H1 (cell line): ENCODE results near the gene C9orf152. TPM values are rescaled to one million over a fixed set of nuclear protein-coding genes. Genes with fewer than 3 reads are reported as not detected.

Experiments
- CTCF ChIA-PET: fragments of 300-600 bp; sonication (Branson Sonifier 250); formaldehyde crosslinking; loops from one replicate; lab custom pipeline; 2021; ENCODE audit not compliant: partially characterized antibody; lab: Charles Lee
- POLR2A ChIA-PET: fragments of 300-600 bp; sonication (Branson Sonifier 250); formaldehyde crosslinking; loops from one replicate; lab custom pipeline; 2021; ENCODE audit warnings: inconsistent platforms; ENCODE audit not compliant: partially characterized antibody; lab: Charles Lee
- DNase-seq, 2 experiments: peaks; one replicate each; pipeline versions ENCODE4 v3.0.0 to v3.0.0-alpha.2; 2010 to 2022; ENCODE audit warnings: low spot score in 2 of 2, low read depth in 1 of 2, mixed read lengths in 1 of 2
- FAIRE-seq: peaks from 2 replicates; lab custom pipeline; 2011; peaks lifted over from hg19 to GRCh38; lab: Jason Lieb, UNC
- H2AFZ ChIP-seq: 2 replicates; pipeline ENCODE4 v1.8.1; 2012; ENCODE audit warnings: low read length, inconsistent platforms
- H2AK5ac ChIP-seq: 2 replicates; pipeline ENCODE4 v1.6.1; 2013; ENCODE audit warnings: low read depth, low read length
- H2BK120ac ChIP-seq: replicated peaks from 2 replicates; pipeline ENCODE3; 2013; ENCODE audit warnings: low read depth, low read length, inconsistent platforms
- H2BK12ac ChIP-seq: 2 replicates; pipeline ENCODE4 v1.6.1; 2013; ENCODE audit warnings: low read depth, low read length
- H2BK15ac ChIP-seq: 2 replicates; pipeline ENCODE4 v1.6.1; 2013; ENCODE audit warnings: low read length
- H2BK20ac ChIP-seq: 2 replicates; pipeline ENCODE4 v1.6.1; 2013; ENCODE audit warnings: low read length
- H2BK5ac ChIP-seq: 2 replicates; pipeline ENCODE4 v1.6.1; 2013; ENCODE audit warnings: low read depth, low read length
- H3K14ac ChIP-seq: 2 replicates; pipeline ENCODE4 v1.6.1; 2013; ENCODE audit warnings: inconsistent platforms; ENCODE audit not compliant: insufficient read length
- H3K18ac ChIP-seq: 2 replicates; pipeline ENCODE4 v1.6.1; 2013; ENCODE audit warnings: low read length; ENCODE audit errors: extremely low read depth
- H3K23ac ChIP-seq: 2 replicates; pipeline ENCODE4 v1.6.1; 2013; ENCODE audit warnings: inconsistent platforms; ENCODE audit not compliant: insufficient read length
- H3K23me2 ChIP-seq: 2 replicates; pipeline ENCODE4 v1.6.1; 2013; ENCODE audit warnings: low read depth, low read length
- H3K27ac ChIP-seq: 2 replicates; pipeline ENCODE4 v1.6.1; 2011; ENCODE audit warnings: low read depth, low read length, inconsistent platforms
- H3K27me3 ChIP-seq, 4 experiments: replicated peaks in 1 of 4; 1 replicate in 1 of 4; 2 replicates in 3 of 4; pipeline versions ENCODE4 v1.6.1 to v1.8.1; 2011 to 2013; ENCODE audit warnings: low read length in 3 of 4, mild to moderate bottlenecking in 3 of 4, inconsistent platforms in 2 of 4, mixed read lengths in 2 of 4, moderate library complexity in 1 of 4; ENCODE audit not compliant: control insufficient read depth in 3 of 4, insufficient read depth in 3 of 4; ENCODE audit errors: extremely low read depth in 1 of 4
- H3K36me3 ChIP-seq, 4 experiments: 2 replicates each; pipeline versions ENCODE4 v1.6.1 to v1.8.1; 2011 to 2013; ENCODE audit warnings: mild to moderate bottlenecking in 4 of 4, low read length in 3 of 4, moderate library complexity in 2 of 4, control low read depth in 1 of 4, inconsistent platforms in 1 of 4; ENCODE audit not compliant: insufficient read depth in 4 of 4, control insufficient read depth in 2 of 4
- H3K4ac ChIP-seq: replicated peaks from 2 replicates; pipeline ENCODE3; 2013; ENCODE audit warnings: low read length, low read depth, mixed read lengths, inconsistent platforms; ENCODE audit not compliant: insufficient read length
- H3K4me1 ChIP-seq, 4 experiments: replicated peaks in 1 of 4; 1 replicate in 1 of 4; 2 replicates in 3 of 4; pipeline versions ENCODE4 v1.6.1 to v1.8.1; 2011 to 2013; ENCODE audit warnings: low read length in 3 of 4, inconsistent platforms in 2 of 4, mixed read lengths in 1 of 4; ENCODE audit not compliant: insufficient read depth in 4 of 4, control insufficient read depth in 3 of 4
- H3K4me2 ChIP-seq, 2 experiments: 2 replicates each; pipeline versions ENCODE4 v1.6.1 to v1.8.1; 2011 to 2013; ENCODE audit warnings: low read depth in 2 of 2, low read length in 2 of 2, control low read depth in 1 of 2, inconsistent platforms in 1 of 2, mild to moderate bottlenecking in 1 of 2; ENCODE audit not compliant: insufficient read depth in 1 of 2
- H3K4me3 ChIP-seq, 4 experiments: fragments of 200-600, 300-600 bp in 1 of 4; sonication (generic), shearing (Covaris generic), sonication (Bioruptor Twin) in 1 of 4; 2 replicates each; pipeline versions ENCODE4 v1.5.1 to v1.8.1; 2011 to 2016; ENCODE audit warnings: low read length in 4 of 4, low read depth in 3 of 4, control low read depth in 2 of 4, inconsistent platforms in 2 of 4, mild to moderate bottlenecking in 2 of 4, mixed read lengths in 1 of 4, moderate library complexity in 1 of 4; ENCODE audit not compliant: insufficient read depth in 2 of 4; ENCODE audit errors: extremely low read depth in 1 of 4
- H3K56ac ChIP-seq: replicated peaks from 2 replicates; pipeline ENCODE3; 2013; ENCODE audit warnings: low read depth, mild to moderate bottlenecking, mixed read lengths, low read length, inconsistent platforms; ENCODE audit not compliant: insufficient read length
- H3K79me1 ChIP-seq: 2 replicates; pipeline ENCODE4 v1.6.1; 2013; ENCODE audit warnings: low read depth, low read length, control low read depth
- H3K79me2 ChIP-seq, 2 experiments: 2 replicates each; pipeline versions ENCODE4 v1.6.1 to v1.8.1; 2012 to 2013; ENCODE audit warnings: low read length in 2 of 2, mild to moderate bottlenecking in 2 of 2, inconsistent platforms in 1 of 2; ENCODE audit not compliant: insufficient read depth in 2 of 2, control insufficient read depth in 1 of 2
- H3K9ac ChIP-seq, 4 experiments: replicated peaks in 1 of 4; 1 replicate in 1 of 4; 2 replicates in 3 of 4; pipeline versions ENCODE4 v1.6.1 to v1.8.1; 2011 to 2013; ENCODE audit warnings: low read depth in 3 of 4, low read length in 3 of 4, control low read depth in 2 of 4, mild to moderate bottlenecking in 2 of 4, moderate library complexity in 2 of 4, inconsistent platforms in 1 of 4; ENCODE audit errors: extremely low read depth in 1 of 4
- H3K9me3 ChIP-seq, 2 experiments: 2 replicates each; pipeline versions ENCODE4 v1.6.1 to v1.8.1; 2012 to 2013; ENCODE audit warnings: mild to moderate bottlenecking in 2 of 2, moderate library complexity in 2 of 2, control low read depth in 1 of 2, inconsistent platforms in 1 of 2, low read depth in 1 of 2, low read length in 1 of 2, mixed read lengths in 1 of 2; ENCODE audit not compliant: insufficient read depth in 2 of 2
- H4K20me1 ChIP-seq, 2 experiments: replicated peaks in 1 of 2; 2 replicates each; pipeline versions ENCODE3 to v1.8.1; 2011 to 2013; ENCODE audit warnings: inconsistent platforms in 2 of 2, low read length in 2 of 2, mild to moderate bottlenecking in 1 of 2; ENCODE audit not compliant: insufficient read depth in 2 of 2, control insufficient read depth in 1 of 2
- H4K5ac ChIP-seq: 2 replicates; pipeline ENCODE4 v1.6.1; 2013; ENCODE audit warnings: low read length, low read depth, mixed read lengths, inconsistent platforms; ENCODE audit not compliant: insufficient read length
- H4K8ac ChIP-seq: 2 replicates; pipeline ENCODE4 v1.8.0; 2013; ENCODE audit warnings: mild to moderate bottlenecking, moderate library complexity, low read length, inconsistent platforms; ENCODE audit not compliant: insufficient read depth; ENCODE audit errors: extremely low read depth
- H4K91ac ChIP-seq: replicated peaks from 2 replicates; pipeline ENCODE3; 2013; ENCODE audit warnings: low read length, mixed read lengths, inconsistent platforms; ENCODE audit not compliant: insufficient read length
- ATF2 ChIP-seq: IDR thresholded peaks from 2 replicates; pipeline ENCODE4 v1.6.1; 2012; ENCODE audit warnings: low read length, inconsistent platforms
- CBX8 ChIP-seq: fragments of 300-800, 300-1000 bp; sonication (generic); IDR thresholded peaks from 2 replicates; pipeline ENCODE4 v1.7.1; 2016; ENCODE audit warnings: low read depth, low read length, borderline replicate concordance
- CTBP2 ChIP-seq: IDR thresholded peaks from 2 replicates; pipeline ENCODE4 v1.7.0; 2011; ENCODE audit warnings: borderline replicate concordance, mild to moderate bottlenecking, moderate library complexity, mixed read lengths, low read length; ENCODE audit not compliant: insufficient read depth, insufficient read length
- EGR1 ChIP-seq: IDR thresholded peaks from 2 replicates; pipeline ENCODE4 v1.6.1; 2011; ENCODE audit warnings: low read depth, low read length, borderline replicate concordance
- GTF2F1 ChIP-seq: IDR thresholded peaks from 2 replicates; pipeline ENCODE4 v1.6.1; 2012; ENCODE audit warnings: low read depth, low read length, improper control_type of control experiment, borderline replicate concordance
- HDAC6 ChIP-seq: IDR thresholded peaks from one replicate; pipeline ENCODE4 v1.7.1; 2012; ENCODE audit warnings: low read depth, mild to moderate bottlenecking, inconsistent platforms, low read length, moderate library complexity
- KDM4A ChIP-seq: IDR thresholded peaks from one replicate; pipeline ENCODE4 v1.7.1; 2012; ENCODE audit warnings: low read depth, mild to moderate bottlenecking, moderate library complexity, low read length, inconsistent platforms; ENCODE audit not compliant: severe bottlenecking
- NANOG ChIP-seq: IDR thresholded peaks from 2 replicates; pipeline ENCODE4 v1.6.1; 2011; ENCODE audit warnings: low read length, low read depth, mild to moderate bottlenecking, inconsistent platforms; ENCODE audit not compliant: insufficient read depth, poor library complexity, severe bottlenecking
- NRF1 ChIP-seq: IDR thresholded peaks from 2 replicates; pipeline ENCODE4 v1.6.1; 2011; ENCODE audit warnings: mild to moderate bottlenecking, low read depth, low read length, improper control_type of control experiment
- RXRA ChIP-seq: IDR thresholded peaks from 2 replicates; pipeline ENCODE4 v1.6.1; 2011; ENCODE audit warnings: low read depth, mild to moderate bottlenecking, low read length, moderate library complexity; ENCODE audit not compliant: insufficient read depth
- SP1 ChIP-seq: IDR thresholded peaks from 2 replicates; pipeline ENCODE4 v1.6.1; 2011; ENCODE audit warnings: low read depth, low read length
- TBP ChIP-seq: IDR thresholded peaks from 2 replicates; pipeline ENCODE4 v1.6.1; 2011; ENCODE audit warnings: low read depth, low read length, improper control_type of control experiment
- TEAD4 ChIP-seq: IDR thresholded peaks from 2 replicates; pipeline ENCODE4 v1.6.1; 2012; ENCODE audit warnings: low read depth, low read length, inconsistent platforms, mixed read lengths
- WGBS, 2 experiments: shearing (Covaris generic) in 1 of 2; methylation state at CpG; one replicate each; pipeline versions ENCODE4 v1.1.6 to v1.1.7; 2013 to 2015; ENCODE audit warnings: low lambda C conversion rate in 2 of 2, mixed read lengths in 2 of 2, inconsistent platforms in 1 of 2, low coverage in 1 of 2, missing lambda C conversion rate in 1 of 2; ENCODE audit not compliant: insufficient replicate concordance in 2 of 2, insufficient coverage in 1 of 2, insufficient read length in 1 of 2; ENCODE audit errors: extremely low coverage in 1 of 2, missing lambda C conversion rate in 1 of 2; 5-methylcytosine and 5-hydroxymethylcytosine counted together
- polyA plus RNA-seq, 7 experiments: library from polyadenylated mRNA; depleted of rRNA in 3 of 7; stranded (reverse) in 5 of 7; unstranded in 2 of 7; fragments of >200 nt in 5 of 7; fragments of 200-250 nt in 2 of 7; gene quantifications; 1 replicate in 5 of 7; 2 replicates in 1 of 7; 4 replicates in 1 of 7; pipeline versions ENCODE4 v1.2.1 to v1.2.3, GENCODE V29; 2011 to 2013; ENCODE audit warnings: missing spikeins in 2 of 7, mixed read lengths in 2 of 7
- total RNA-seq: library from RNA; stranded (reverse); fragmentation: NEBNext Ultra II Directional; extraction: Animal tissue kit (Norgen Biotek cat#: 25700); gene quantifications from 2 replicates; pipeline ENCODE4 v1.2.1, GENCODE V29; 2021

The C9orf152 gene
- total and polyA plus RNA-seq, 2 of the 8 experiments (the other 6 are each of a cell fraction or from before 2014, with no cell fraction given) = not detected

GRCh38 chr9:110185806-110186205 is 22.2 kb downstream of the C9orf152 start:
- Histone ChIP-seq H4K20me1 (no peaks in the 10 kb centered on the region), H2AFZ (no peak overlapping the region), H3K23ac (no peak overlapping the region), H3K9ac (no peak overlapping the region), H2BK15ac (no peak overlapping the region), H3K18ac (no peak overlapping the region), H4K8ac (no peak overlapping the region), H3K9me3 (peaks cover 3 to 4% of the 10 kb centered on the region in 2 experiments; a peak in 3 of 4 replicates), H3K27ac (no peak overlapping the region), H3K4me2 (no peak overlapping the region), H3K79me2 (no peaks in the 10 kb centered on the region), H3K79me1 (no peaks in the 10 kb centered on the region), H2AK5ac (no peak overlapping the region), H2BK20ac (no peak overlapping the region), H2BK5ac (no peak overlapping the region), H3K4ac (no peak overlapping the region), H4K5ac (no peak overlapping the region), H4K91ac (no peak overlapping the region), H2BK120ac (no peak overlapping the region), H3K56ac (no peak overlapping the region), H3K23me2 (no peaks in the 10 kb centered on the region), H3K27me3 (no peaks in the 10 kb centered on the region), H3K14ac (no peak overlapping the region), H3K4me1 (no peaks in the 10 kb centered on the region), H3K36me3 (no peaks in the 10 kb centered on the region), H2BK12ac (no peak overlapping the region), H3K4me3 (no peak overlapping the region)
- ChIA-PET CTCF (interaction anchor here (0.8 to 9.1 kb wide), 10 partner anchors 12 to 438 kb away, joined by 3 to 166 read pairs (median 6); partner anchors contain the start of gene C9orf152), POLR2A (no interaction called here)
- no peak for DNase-seq
- no peak for FAIRE-seq
- WGBS, 2 experiments = 87% methylated on average over 2 of the region's 2 CpGs; no CpG with 5 or more reads in 1 of the 2 experiments
- TF ChIP-seq CBX8 (no peak), SP1 (no peak), GTF2F1 (no peak), KDM4A (no peak), TEAD4 (no peak), TBP (no peak), RXRA (no peak), ATF2 (no peak), NANOG (no peak), NRF1 (no peak), CTBP2 (no peak), EGR1 (no peak), HDAC6 (no peak)
